ENCODE results near the gene ABHD10.
A peak's percentile ranks its signal among the peaks of the same experiment; 100 is the strongest.

Gene ABHD10

GRCh38 chr3:111939873-111940272, 39.0 kb upstream of the ABHD10 start:
- no peak overlapping the region for H3K4me3 ChIP-seq (replicated peaks; ENCODE audit: low read depth, low read length)
- TF ChIP-seq CTCF (IDR thresholded peaks at IDR 0.05; ENCODE audit: low read depth, low read length, missing control alignments) = no peak
- DNase-seq (ENCODE audit: extremely low read depth, low read depth) = no peak

DNA sequence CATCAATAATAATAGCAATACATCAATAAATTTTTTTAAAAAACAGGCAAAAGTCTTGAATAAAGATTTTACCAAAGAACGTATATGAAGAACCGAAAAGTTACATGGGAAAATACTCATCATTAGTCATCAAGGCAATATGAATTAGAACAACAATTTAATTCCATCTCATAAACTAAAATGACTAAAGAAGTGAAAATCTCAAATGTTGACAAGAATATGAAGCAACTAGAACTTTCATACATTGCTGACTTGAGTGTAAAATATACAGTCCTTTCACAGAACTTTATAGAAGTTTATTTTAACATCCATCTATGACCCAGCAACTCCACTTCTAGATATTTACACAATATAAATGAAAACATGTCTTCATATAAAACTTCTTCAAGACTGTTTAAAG, 35.3 kb upstream of the ABHD10 start:
- no peak overlapping the region for H3K4me3 ChIP-seq (replicated peaks; ENCODE audit: low read depth, low read length)
- no peak for TF ChIP-seq CTCF (IDR thresholded peaks at IDR 0.05; ENCODE audit: low read depth, low read length, missing control alignments)

DNA sequence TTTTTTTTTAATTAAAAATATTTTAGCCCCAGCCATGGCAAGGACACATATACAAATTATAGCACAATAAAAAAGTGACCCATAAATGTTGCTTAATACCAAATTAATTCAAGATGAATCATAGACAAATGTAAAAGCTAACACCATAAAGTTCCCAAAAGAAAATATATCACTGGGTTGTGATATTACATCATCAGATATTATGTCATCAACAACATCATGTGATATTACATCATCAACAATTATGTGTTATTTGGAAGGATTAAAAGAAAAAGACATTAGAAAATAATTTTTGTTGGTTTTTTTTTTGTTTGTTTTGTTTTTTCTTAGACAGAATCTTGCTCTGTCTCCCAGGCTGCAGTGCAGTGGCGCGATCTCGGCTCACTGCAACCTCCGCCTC, 34.5 kb upstream of the ABHD10 start:
- TF ChIP-seq CTCF (IDR thresholded peaks at IDR 0.05; ENCODE audit: low read depth, low read length, missing control alignments) = no peak
- DNase-seq (ENCODE audit: extremely low read depth, low read depth) = no peak
- H3K4me3 ChIP-seq (replicated peaks; ENCODE audit: low read depth, low read length) = no peak overlapping the region

More for the DNA sequence above, 35.3 kb upstream of the ABHD10 start:
- no peak for DNase-seq (ENCODE audit: extremely low read depth, low read depth)

DNA sequence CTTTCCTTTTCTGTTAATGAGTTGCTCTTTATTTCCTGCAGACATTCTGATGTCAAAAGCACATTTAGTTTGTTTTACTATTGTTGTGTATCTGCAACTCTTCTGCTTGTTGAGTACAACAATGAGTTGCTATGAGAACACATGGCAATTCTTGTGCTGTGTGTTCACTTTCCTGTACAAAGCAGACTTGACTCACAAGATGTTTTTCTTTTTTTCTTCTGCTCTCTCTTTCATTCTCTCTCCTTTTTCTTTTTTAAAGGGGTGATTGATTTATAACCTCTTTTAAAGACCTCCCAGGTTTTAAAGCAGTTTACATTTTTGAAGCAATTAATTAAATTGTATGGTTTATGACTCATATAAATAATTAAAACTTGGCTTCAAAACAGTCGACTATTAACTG, 31.6 kb upstream of the ABHD10 start:
- DNase-seq (ENCODE audit: extremely low read depth, low read depth) = peak; percentile 37
- TF ChIP-seq CTCF (IDR thresholded peaks at IDR 0.05; ENCODE audit: low read depth, low read length, missing control alignments) = no peak
- H3K4me3 ChIP-seq (replicated peaks; ENCODE audit: low read depth, low read length) = no peak overlapping the region

DNA sequence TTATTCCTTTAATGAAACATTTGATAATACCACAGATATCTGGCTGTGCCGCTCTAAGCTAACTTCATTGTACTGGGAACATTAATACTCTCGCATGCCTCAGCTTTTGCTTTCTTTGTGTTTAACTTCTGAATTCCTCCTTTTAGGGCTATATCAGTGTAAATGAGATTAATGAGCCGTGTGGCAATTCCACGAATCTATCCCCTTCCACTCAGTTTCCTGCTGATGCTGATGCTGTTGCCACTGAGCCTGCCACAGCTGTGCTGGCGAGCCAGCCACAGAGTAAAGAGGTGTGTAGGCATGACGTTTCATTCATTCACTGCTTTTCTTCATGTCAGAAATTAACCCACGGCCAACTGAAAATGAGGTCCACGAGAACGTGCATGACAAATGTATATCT, 30.0 kb upstream of the ABHD10 start:
- no peak overlapping the region for H3K4me3 ChIP-seq (replicated peaks; ENCODE audit: low read depth, low read length)
- TF ChIP-seq CTCF (IDR thresholded peaks at IDR 0.05; ENCODE audit: low read depth, low read length, missing control alignments) = no peak
- no peak for DNase-seq (ENCODE audit: extremely low read depth, low read depth)

- no peak for DNase-seq (ENCODE audit: extremely low read depth, low read depth)
- TF ChIP-seq CTCF (IDR thresholded peaks at IDR 0.05; ENCODE audit: low read depth, low read length, missing control alignments) = no peak
Observed at GRCh38 chr3:111949712-111950111, 29.1 kb upstream of the ABHD10 start.

GRCh38 chr3:111951032-111951431, 27.8 kb upstream of the ABHD10 start:
- no peak overlapping the region for H3K4me3 ChIP-seq (replicated peaks; ENCODE audit: low read depth, low read length)
- no peak for TF ChIP-seq CTCF (IDR thresholded peaks at IDR 0.05; ENCODE audit: low read depth, low read length, missing control alignments)
- DNase-seq (ENCODE audit: extremely low read depth, low read depth) = no peak

More at GRCh38 chr3:111949712-111950111, 29.1 kb upstream of the ABHD10 start:
- no peak overlapping the region for H3K4me3 ChIP-seq (replicated peaks; ENCODE audit: low read depth, low read length)
